Neural crest cell (in vitro differentiated cells): Measurements from ENCODE around the gene UTP20. TPM values are rescaled to one million over a fixed set of nuclear protein-coding genes. Genes with fewer than 3 reads are reported as not detected.

Experiments
- DNase-seq: peaks from one replicate; pipeline ENCODE4 v3.0.0; 2021; ENCODE audit warnings: low read depth, mixed read lengths, low spot score
- H3K27ac Mint-ChIP-seq: one replicate; pipeline ENCODE4 v1.8.0; 2021; ENCODE audit warnings: mild to moderate bottlenecking, mixed read lengths; ENCODE audit not compliant: unreplicated experiment
- H3K27me3 Mint-ChIP-seq: 2 replicates; pipeline ENCODE4 v1.8.0; 2021; ENCODE audit warnings: low read depth, mild to moderate bottlenecking, mixed read lengths
- H3K36me3 Mint-ChIP-seq: 2 replicates; pipeline ENCODE4 v1.8.0; 2021; ENCODE audit warnings: low read depth, mild to moderate bottlenecking, mixed read lengths
- H3K4me1 Mint-ChIP-seq: 2 replicates; pipeline ENCODE4 v1.8.0; 2021; ENCODE audit warnings: mixed read lengths
- H3K4me3 Mint-ChIP-seq: one replicate; pipeline ENCODE4 v1.8.0; 2021; ENCODE audit warnings: mild to moderate bottlenecking, mixed read lengths
- H3K9me3 Mint-ChIP-seq: 2 replicates; pipeline ENCODE4 v1.8.0; 2021; ENCODE audit warnings: mixed read lengths
- CTCF ChIP-seq: fragments of 200-600 bp; sonication (generic); conservative IDR thresholded peaks from 2 replicates; pipeline ENCODE4 v1.5.0; 2021; ENCODE audit warnings: antibody characterized with exemption, mild to moderate bottlenecking
- total RNA-seq: library from RNA; stranded (reverse); gene quantifications from 2 replicates; pipeline ENCODE4 v1.2.1, GENCODE V29; 2021

Gene UTP20
- total RNA-seq, 1 donor from 2014 or later, result 28.7 TPM

GRCh38 chr12:101323255-101323654 lies 43.4 kb downstream of the UTP20 start:
- no peak overlapping the region for H3K4me3 Mint-ChIP-seq
- H3K27ac Mint-ChIP-seq, result no peak overlapping the region
- no peak for DNase-seq
- peaks cover 2% of the 10 kb centered on the region for H3K36me3 Mint-ChIP-seq
- no peak for TF ChIP-seq CTCF
- H3K9me3 Mint-ChIP-seq, result no peaks in the 10 kb centered on the region
- no peaks in the 10 kb centered on the region for H3K4me1 Mint-ChIP-seq
- no peaks in the 10 kb centered on the region for H3K27me3 Mint-ChIP-seq

- no peak overlapping the region for H3K4me3 Mint-ChIP-seq
- no peaks in the 10 kb centered on the region for H3K9me3 Mint-ChIP-seq
- no peaks in the 10 kb centered on the region for H3K27me3 Mint-ChIP-seq
- H3K4me1 Mint-ChIP-seq, result no peaks in the 10 kb centered on the region
- H3K36me3 Mint-ChIP-seq, result peaks cover 6% of the 10 kb centered on the region
- TF ChIP-seq CTCF, result no peak
- H3K27ac Mint-ChIP-seq, result no peak overlapping the region
- no peak for DNase-seq
Measured at GRCh38 chr12:101325590-101325989, 45.7 kb downstream of the UTP20 start.

GRCh38 chr12:101327051-101327450 lies 47.1 kb downstream of the UTP20 start:
- no peak for TF ChIP-seq CTCF
- no peak for DNase-seq
- no peaks in the 10 kb centered on the region for H3K4me1 Mint-ChIP-seq
- H3K4me3 Mint-ChIP-seq, result no peak overlapping the region
- no peaks in the 10 kb centered on the region for H3K27me3 Mint-ChIP-seq
- H3K36me3 Mint-ChIP-seq, result peaks cover 6% of the 10 kb centered on the region
- no peaks in the 10 kb centered on the region for H3K9me3 Mint-ChIP-seq
- H3K27ac Mint-ChIP-seq, result no peak overlapping the region

- peaks cover 6% of the 10 kb centered on the region for H3K36me3 Mint-ChIP-seq
- TF ChIP-seq CTCF, result no peak
- H3K27me3 Mint-ChIP-seq, result no peaks in the 10 kb centered on the region
- no peaks in the 10 kb centered on the region for H3K9me3 Mint-ChIP-seq
- H3K27ac Mint-ChIP-seq, result no peak overlapping the region
- no peaks in the 10 kb centered on the region for H3K4me1 Mint-ChIP-seq
- H3K4me3 Mint-ChIP-seq, result no peak overlapping the region
- no peak for DNase-seq
Measured at GRCh38 chr12:101327546-101327945, 47.6 kb downstream of the UTP20 start.

- Mint-ChIP-seq H3K36me3 (peaks cover 4% of the 10 kb centered on the region), H3K4me1 (no peaks in the 10 kb centered on the region), H3K27ac (no peak overlapping the region), H3K27me3 (no peaks in the 10 kb centered on the region), H3K4me3 (no peak overlapping the region), H3K9me3 (no peaks in the 10 kb centered on the region)
- no peak for TF ChIP-seq CTCF
- DNase-seq, result no peak
Measured at GRCh38 chr12:101328917-101329316, 49.0 kb downstream of the UTP20 start.

- Mint-ChIP-seq H3K4me3 (no peak overlapping the region), H3K27ac (no peak overlapping the region), H3K9me3 (no peaks in the 10 kb centered on the region), H3K27me3 (no peaks in the 10 kb centered on the region), H3K36me3 (peaks cover 6% of the 10 kb centered on the region), H3K4me1 (no peaks in the 10 kb centered on the region)
- no peak for DNase-seq
- no peak for TF ChIP-seq CTCF
Measured at GRCh38 chr12:101330631-101331030, 50.7 kb downstream of the UTP20 start.
